GM23248 (cell line): ENCODE results near the gene PISD.

Source experiments
- EZH2 ChIP-seq: fragments of 200-600 bp; sonication (generic); IDR thresholded peaks from 2 replicates; pipeline ENCODE4 v1.6.1; 2018; ENCODE audit warnings: antibody characterized with exemption, mild to moderate bottlenecking; ENCODE audit not compliant: insufficient read depth, poor library complexity, severe bottlenecking
- EZH2phosphoT487 ChIP-seq: fragments of 200-600 bp; sonication (generic); IDR thresholded peaks from 2 replicates; pipeline ENCODE4 v1.6.1; 2018; ENCODE audit warnings: antibody characterized with exemption, moderate library complexity, mild to moderate bottlenecking, low read depth; ENCODE audit not compliant: insufficient read depth

DNA sequence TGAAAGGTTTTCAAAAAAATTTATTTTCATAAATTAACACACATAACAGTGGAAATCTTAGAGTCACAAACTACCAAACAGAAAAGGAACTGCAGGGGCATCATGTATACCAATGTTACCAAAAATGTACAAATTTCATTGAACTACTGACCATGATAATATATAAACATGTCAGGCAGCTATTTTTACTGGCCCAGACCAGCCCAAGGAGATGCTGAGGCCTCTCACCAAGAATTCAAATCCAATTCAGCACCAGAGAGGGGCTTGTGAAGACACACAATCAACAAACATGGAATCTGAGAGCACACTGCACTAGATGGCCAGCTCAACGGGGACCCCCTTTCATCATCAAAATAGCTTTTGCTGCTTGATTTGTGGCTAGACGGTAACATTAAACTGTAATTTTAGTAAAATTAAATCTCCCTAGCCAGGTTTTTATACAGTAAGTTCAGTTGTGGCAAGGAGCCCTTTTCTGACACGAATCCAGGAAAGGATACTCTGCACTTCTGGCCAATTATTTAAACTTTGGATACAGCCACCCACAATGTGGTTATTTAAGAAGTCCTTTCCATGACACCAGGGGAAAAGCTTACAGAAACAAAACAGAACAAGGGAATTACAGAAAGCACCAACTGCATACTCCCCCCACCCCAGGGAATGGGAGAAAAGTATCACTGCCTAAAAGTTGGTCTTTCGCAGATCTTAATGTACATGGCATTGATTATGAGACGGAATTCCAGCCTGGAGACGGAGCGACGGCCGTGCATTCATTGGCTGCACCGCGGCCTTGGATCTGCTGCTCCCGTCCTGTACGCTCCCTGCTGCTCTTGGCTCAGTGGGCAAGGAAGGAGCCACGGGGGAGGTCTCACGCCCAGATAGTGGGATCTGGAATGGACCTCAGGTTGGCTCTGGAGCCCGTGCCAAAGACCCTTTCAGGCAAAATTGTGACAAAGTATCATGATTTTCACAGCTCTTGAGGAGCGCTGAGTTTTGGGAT lies 19.6 kb upstream of the PISD start:
- TF ChIP-seq EZH2 (no peak), EZH2phosphoT487 (no peak)
